ENCODE measurements around the gene OLIG3. TPM values are rescaled to one million over a fixed set of nuclear protein-coding genes. Genes with fewer than 3 reads are reported as not detected.

Gene OLIG3
- total RNA-seq, 1 experiment from 2014 or later: not detected

GRCh38 chr6:137488150-137489045, 5.8 kb downstream of the OLIG3 start:
- H3K36me3 Mint-ChIP-seq (ENCODE audit: insufficient read depth, unreplicated experiment): no peaks in the 10 kb centered on the region
- CTCF ChIA-PET: no interaction called here
- Histone ChIP-seq H3K4me3 (ENCODE audit: low read depth, low read length) (no peak overlapping the region), H3K27me3 (replicated peaks; ENCODE audit: control insufficient read depth, insufficient read depth, low read length) (no peaks in the 10 kb centered on the region), H3K4me1 (no peaks in the 10 kb centered on the region), H3K9me3 (no peaks in the 10 kb centered on the region), H3K36me3 (ENCODE audit: control insufficient read depth, insufficient read depth, low read length) (no peaks in the 10 kb centered on the region)
- no peaks in the 10 kb centered on the region for H3K9me3 Mint-ChIP-seq (ENCODE audit: unreplicated experiment)
- TF ChIP-seq CTCF (IDR thresholded peaks at IDR 0.05; ENCODE audit: insufficient read depth in 1 of 2, low read depth in 1 of 2, low read length in 1 of 2, severe bottlenecking in 1 of 2, unreplicated experiment in 1 of 2): no peak
- no peak for DNase-seq
- H3K4me1 Mint-ChIP-seq (ENCODE audit: low read depth, unreplicated experiment): no peaks in the 10 kb centered on the region
- H3K4me3 Mint-ChIP-seq (ENCODE audit: unreplicated experiment): no peak overlapping the region
- POLR2A ChIA-PET: no interaction called here
- intact Hi-C loops (cut with micrococcal nuclease; ENCODE audit: unreplicated experiment): no loop called here
- peaks cover 3% of the 10 kb centered on the region for H3K27me3 Mint-ChIP-seq (ENCODE audit: insufficient read depth, unreplicated experiment)
- BruUV-seq (replicated peaks): no TSS peak
- no peak overlapping the region for H3K27ac Mint-ChIP-seq (ENCODE audit: unreplicated experiment)

- ChIA-PET POLR2A (no interaction called here), CTCF (no interaction called here)
- H3K36me3 ChIP-seq (ENCODE audit: control insufficient read depth, insufficient read depth, low read length): no peaks in the 10 kb centered on the region
- no peak for DNase-seq
- no peak for TF ChIP-seq CTCF (IDR thresholded peaks at IDR 0.05; ENCODE audit: insufficient read depth in 1 of 2, low read depth in 1 of 2, low read length in 1 of 2, severe bottlenecking in 1 of 2, unreplicated experiment in 1 of 2)
- no TSS peak for BruUV-seq (replicated peaks)
- Mint-ChIP-seq H3K9me3 (ENCODE audit: unreplicated experiment) (no peaks in the 10 kb centered on the region), H3K36me3 (ENCODE audit: insufficient read depth, unreplicated experiment) (no peaks in the 10 kb centered on the region), H3K4me3 (ENCODE audit: unreplicated experiment) (no peak overlapping the region), H3K4me1 (ENCODE audit: low read depth, unreplicated experiment) (no peaks in the 10 kb centered on the region), H3K27me3 (ENCODE audit: insufficient read depth, unreplicated experiment) (peaks cover 4% of the 10 kb centered on the region), H3K27ac (ENCODE audit: unreplicated experiment) (no peak overlapping the region)
- H3K4me1 ChIP-seq: no peaks in the 10 kb centered on the region
- intact Hi-C loops (cut with micrococcal nuclease; ENCODE audit: unreplicated experiment): no loop called here
- no peaks in the 10 kb centered on the region for H3K27me3 ChIP-seq (replicated peaks; ENCODE audit: control insufficient read depth, insufficient read depth, low read length)
- no peaks in the 10 kb centered on the region for H3K9me3 ChIP-seq
- H3K4me3 ChIP-seq (ENCODE audit: low read depth, low read length): no peak overlapping the region
These were observed 6.4 kb downstream of the OLIG3 start for GRCh38 chr6:137487869-137488149.

- Mint-ChIP-seq H3K36me3 (ENCODE audit: insufficient read depth, unreplicated experiment) (no peaks in the 10 kb centered on the region), H3K4me3 (ENCODE audit: unreplicated experiment) (no peak overlapping the region), H3K9me3 (ENCODE audit: unreplicated experiment) (no peaks in the 10 kb centered on the region), H3K4me1 (ENCODE audit: low read depth, unreplicated experiment) (no peaks in the 10 kb centered on the region), H3K27me3 (ENCODE audit: insufficient read depth, unreplicated experiment) (peaks cover 4% of the 10 kb centered on the region), H3K27ac (ENCODE audit: unreplicated experiment) (no peak overlapping the region)
- Histone ChIP-seq H3K9me3 (no peaks in the 10 kb centered on the region), H3K36me3 (ENCODE audit: control insufficient read depth, insufficient read depth, low read length) (no peaks in the 10 kb centered on the region), H3K4me1 (no peaks in the 10 kb centered on the region), H3K4me3 (ENCODE audit: low read depth, low read length) (no peak overlapping the region), H3K27me3 (replicated peaks; ENCODE audit: control insufficient read depth, insufficient read depth, low read length) (no peaks in the 10 kb centered on the region)
- intact Hi-C loops (cut with micrococcal nuclease; ENCODE audit: unreplicated experiment): no loop called here
- POLR2A ChIA-PET: no interaction called here
- BruUV-seq (replicated peaks): no TSS peak
- CTCF ChIA-PET: no interaction called here
- no peak for TF ChIP-seq CTCF (IDR thresholded peaks at IDR 0.05; ENCODE audit: insufficient read depth in 1 of 2, low read depth in 1 of 2, low read length in 1 of 2, severe bottlenecking in 1 of 2, unreplicated experiment in 1 of 2)
- no peak for DNase-seq
These were observed 6.9 kb downstream of the OLIG3 start for GRCh38 chr6:137487181-137487868.

Measured in Caco-2 (cell line).